HUDEP-2 (cell line): ENCODE data around the gene ATP6V1C2.

ENCODE experiments used
- DNase-seq, 76 experiments: peaks; one replicate each; lab custom pipeline; 2025; ENCODE audit not compliant: unreplicated experiment in 76 of 76; lab: John Stamatoyannopoulos, UW

ATP6V1C2 gene

GRCh38 chr2:10831400-10831985 lies 110.1 kb downstream of the ATP6V1C2 start:
- DNase-seq: no peak

GRCh38 chr2:10832203-10832936 lies 110.9 kb downstream of the ATP6V1C2 start:
- DNase-seq: peak in 66 of 76 experiments; percentile 3 to 81 (median 52)

GRCh38 chr2:10833021-10833420 lies 111.6 kb downstream of the ATP6V1C2 start:
- DNase-seq: peak in 7 of 76 experiments; percentile 6 to 39 (median 23)

- no peak for DNase-seq
Measured at GRCh38 chr2:10834068-10834655, 112.7 kb downstream of the ATP6V1C2 start.
